ENCODE data around the gene FER. TPM values are rescaled to one million over a fixed set of nuclear protein-coding genes. Genes with fewer than 3 reads are reported as not detected.

FER gene
- total RNA-seq, 1 donor from 2014 or later: 30.9 TPM

DNA sequence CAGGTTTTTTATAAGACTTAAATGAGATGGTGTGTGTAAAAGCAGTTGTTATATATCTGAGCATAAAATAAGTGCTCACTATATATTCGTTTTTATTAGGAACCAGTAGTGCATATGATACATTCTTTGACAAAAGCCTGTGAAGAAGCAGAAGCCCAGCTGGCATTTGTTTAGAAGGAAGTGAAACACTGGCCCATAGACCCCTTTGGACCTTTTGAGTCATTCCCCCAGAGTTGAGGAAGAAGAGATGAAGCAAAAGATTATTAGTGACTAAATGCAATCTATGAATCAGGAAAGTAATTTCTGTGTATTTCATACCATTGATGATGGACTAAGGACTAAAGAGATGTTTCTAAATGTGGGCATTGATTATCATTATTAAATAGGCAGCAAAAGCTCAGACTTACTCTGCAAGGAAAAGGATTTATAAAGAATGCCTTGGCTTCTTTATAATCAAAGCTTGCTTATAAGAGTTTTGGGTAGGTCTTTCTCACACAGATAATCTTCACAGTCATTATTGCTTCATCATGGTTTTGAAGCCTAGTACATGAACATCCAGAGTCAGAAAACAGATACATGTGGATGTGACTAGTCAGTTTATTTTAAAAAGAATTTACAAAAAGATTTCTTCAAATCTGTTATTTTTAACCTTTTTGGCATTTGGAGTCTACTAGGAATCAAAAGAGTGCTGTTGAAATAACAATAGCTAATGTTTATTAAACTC is 16.9 kb upstream of the FER start:
- Mint-ChIP-seq H3K9me3 (ENCODE audit: unreplicated experiment) (peaks cover 21% of the 10 kb centered on the region), H3K4me1 (ENCODE audit: low read depth, unreplicated experiment) (peaks cover 27% of the 10 kb centered on the region), H3K36me3 (ENCODE audit: unreplicated experiment) (no peaks in the 10 kb centered on the region), H3K27ac (ENCODE audit: unreplicated experiment) (no peak overlapping the region), H3K4me3 (ENCODE audit: unreplicated experiment) (no peak overlapping the region), H3K27me3 (ENCODE audit: unreplicated experiment) (peaks cover 19% of the 10 kb centered on the region)
- TF ChIP-seq, protein P1, sequence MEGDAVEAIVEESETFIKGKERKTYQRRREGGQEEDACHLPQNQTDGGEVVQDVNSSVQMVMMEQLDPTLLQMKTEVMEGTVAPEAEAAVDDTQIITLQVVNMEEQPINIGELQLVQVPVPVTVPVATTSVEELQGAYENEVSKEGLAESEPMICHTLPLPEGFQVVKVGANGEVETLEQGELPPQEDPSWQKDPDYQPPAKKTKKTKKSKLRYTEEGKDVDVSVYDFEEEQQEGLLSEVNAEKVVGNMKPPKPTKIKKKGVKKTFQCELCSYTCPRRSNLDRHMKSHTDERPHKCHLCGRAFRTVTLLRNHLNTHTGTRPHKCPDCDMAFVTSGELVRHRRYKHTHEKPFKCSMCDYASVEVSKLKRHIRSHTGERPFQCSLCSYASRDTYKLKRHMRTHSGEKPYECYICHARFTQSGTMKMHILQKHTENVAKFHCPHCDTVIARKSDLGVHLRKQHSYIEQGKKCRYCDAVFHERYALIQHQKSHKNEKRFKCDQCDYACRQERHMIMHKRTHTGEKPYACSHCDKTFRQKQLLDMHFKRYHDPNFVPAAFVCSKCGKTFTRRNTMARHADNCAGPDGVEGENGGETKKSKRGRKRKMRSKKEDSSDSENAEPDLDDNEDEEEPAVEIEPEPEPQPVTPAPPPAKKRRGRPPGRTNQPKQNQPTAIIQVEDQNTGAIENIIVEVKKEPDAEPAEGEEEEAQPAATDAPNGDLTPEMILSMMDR (IDR thresholded peaks at IDR 0.05; ENCODE audit: partially characterized antibody, unreplicated experiment): no peak
- no peak for DNase-seq

DNA sequence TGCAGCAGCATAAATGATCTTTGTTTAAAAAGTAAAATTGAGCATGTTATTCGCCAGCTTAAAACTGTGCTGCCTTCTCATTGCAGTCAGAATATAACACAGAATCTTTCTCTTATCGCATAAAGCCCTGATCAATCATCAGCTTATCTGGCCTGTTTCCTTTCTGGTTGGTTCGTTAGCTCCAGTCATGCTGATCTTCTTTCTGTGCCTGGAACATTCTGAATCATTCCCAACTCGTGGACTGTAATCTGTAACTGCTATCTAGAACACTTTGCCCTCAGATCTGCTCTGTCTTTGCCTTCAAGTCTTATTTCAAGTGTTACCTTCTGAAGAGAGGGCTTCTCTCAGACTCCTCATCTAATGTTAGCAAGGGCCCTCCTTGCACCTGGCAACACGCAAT is 11.9 kb upstream of the FER start:
- no peaks in the 10 kb centered on the region for H3K36me3 Mint-ChIP-seq (ENCODE audit: unreplicated experiment)
- TF ChIP-seq, protein P1 (IDR thresholded peaks at IDR 0.05; ENCODE audit: partially characterized antibody, unreplicated experiment): no peak
- no peaks in the 10 kb centered on the region for H3K9me3 Mint-ChIP-seq (ENCODE audit: unreplicated experiment)
- no peak overlapping the region for H3K4me3 Mint-ChIP-seq (ENCODE audit: unreplicated experiment)
- peaks cover 4% of the 10 kb centered on the region for H3K4me1 Mint-ChIP-seq (ENCODE audit: low read depth, unreplicated experiment)
- no peaks in the 10 kb centered on the region for H3K27me3 Mint-ChIP-seq (ENCODE audit: unreplicated experiment)
- H3K27ac Mint-ChIP-seq (ENCODE audit: unreplicated experiment): no peak overlapping the region
- no peak for DNase-seq

DNA sequence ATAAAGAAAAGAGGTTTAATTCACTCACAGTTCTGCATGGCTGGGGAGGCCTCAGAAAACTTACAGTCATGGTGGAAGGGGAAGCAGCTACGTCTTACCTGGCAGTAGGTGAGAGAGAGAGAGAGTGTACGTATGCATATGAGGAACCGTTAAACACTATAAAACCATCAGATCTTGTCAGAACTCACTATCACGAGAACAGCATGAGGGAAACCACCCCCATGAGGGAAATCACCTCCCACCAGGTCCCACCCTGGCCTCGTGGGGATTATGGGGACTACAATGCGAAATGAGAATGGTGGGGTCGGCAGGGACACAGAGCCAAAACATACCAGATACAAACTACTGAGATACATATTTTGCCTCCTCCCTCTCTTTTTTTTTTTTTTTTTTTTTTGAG is 10.8 kb upstream of the FER start:
- H3K27me3 Mint-ChIP-seq (ENCODE audit: unreplicated experiment): no peaks in the 10 kb centered on the region
- no peak overlapping the region for H3K27ac Mint-ChIP-seq (ENCODE audit: unreplicated experiment)
- peaks cover 4% of the 10 kb centered on the region for H3K4me1 Mint-ChIP-seq (ENCODE audit: low read depth, unreplicated experiment)
- no peaks in the 10 kb centered on the region for H3K36me3 Mint-ChIP-seq (ENCODE audit: unreplicated experiment)
- DNase-seq: no peak
- TF ChIP-seq, protein P1 (IDR thresholded peaks at IDR 0.05; ENCODE audit: partially characterized antibody, unreplicated experiment): no peak
- H3K9me3 Mint-ChIP-seq (ENCODE audit: unreplicated experiment): no peaks in the 10 kb centered on the region
- H3K4me3 Mint-ChIP-seq (ENCODE audit: unreplicated experiment): no peak overlapping the region

DNA sequence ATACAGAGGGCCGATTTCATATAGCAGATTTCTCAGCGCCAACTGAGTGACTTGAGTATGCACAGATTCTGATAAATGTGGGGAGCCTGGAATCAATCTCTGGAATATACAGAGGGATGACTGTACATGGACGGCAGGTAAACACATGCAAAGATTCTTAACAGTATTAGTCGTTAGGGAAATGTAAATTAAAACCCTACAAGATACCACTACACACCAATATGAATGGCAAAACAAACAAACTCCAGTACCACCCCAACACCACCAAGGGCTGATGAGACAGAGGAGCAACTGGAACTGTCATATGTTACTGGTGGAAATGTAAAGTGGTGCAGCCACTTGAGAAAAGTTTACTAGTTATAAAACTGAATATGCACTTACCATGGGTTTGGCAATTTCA is 8.3 kb upstream of the FER start:
- no peak overlapping the region for H3K27ac Mint-ChIP-seq (ENCODE audit: unreplicated experiment)
- TF ChIP-seq, protein P1 (IDR thresholded peaks at IDR 0.05; ENCODE audit: partially characterized antibody, unreplicated experiment): no peak
- H3K4me3 Mint-ChIP-seq (ENCODE audit: unreplicated experiment): no peak overlapping the region
- no peaks in the 10 kb centered on the region for H3K27me3 Mint-ChIP-seq (ENCODE audit: unreplicated experiment)
- H3K36me3 Mint-ChIP-seq (ENCODE audit: unreplicated experiment): peaks cover 4% of the 10 kb centered on the region
- H3K9me3 Mint-ChIP-seq (ENCODE audit: unreplicated experiment): no peaks in the 10 kb centered on the region
- H3K4me1 Mint-ChIP-seq (ENCODE audit: low read depth, unreplicated experiment): peaks cover 4% of the 10 kb centered on the region
- no peak for DNase-seq

DNA sequence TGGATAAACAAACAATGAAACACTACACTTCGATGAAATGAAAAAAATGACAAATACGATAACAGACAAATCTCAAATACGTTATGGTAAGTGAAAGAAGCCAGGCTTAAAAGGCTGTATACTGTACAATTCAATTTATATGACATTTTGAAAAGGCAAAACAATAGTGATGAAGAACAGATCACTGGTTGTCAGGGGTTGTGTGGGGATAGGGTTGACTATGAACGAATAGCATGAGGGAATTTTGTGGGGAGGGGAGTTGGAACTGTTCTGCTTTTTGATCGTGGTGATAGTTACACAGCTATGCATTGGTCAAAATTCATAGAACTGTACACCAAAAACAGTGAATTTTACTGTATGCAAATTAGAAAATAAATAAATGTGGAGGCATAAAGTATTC is 7.8 kb upstream of the FER start:
- Mint-ChIP-seq H3K27ac (ENCODE audit: unreplicated experiment) (no peak overlapping the region), H3K36me3 (ENCODE audit: unreplicated experiment) (peaks cover 4% of the 10 kb centered on the region), H3K4me1 (ENCODE audit: low read depth, unreplicated experiment) (peaks cover 4% of the 10 kb centered on the region), H3K9me3 (ENCODE audit: unreplicated experiment) (no peaks in the 10 kb centered on the region), H3K27me3 (ENCODE audit: unreplicated experiment) (no peaks in the 10 kb centered on the region), H3K4me3 (ENCODE audit: unreplicated experiment) (no peak overlapping the region)
- TF ChIP-seq, protein P1 (IDR thresholded peaks at IDR 0.05; ENCODE audit: partially characterized antibody, unreplicated experiment): no peak
- DNase-seq: no peak
